ENCODE measurements around the gene GLRX5.

GRCh38 chr14:95516554-95517181 lies 18.2 kb upstream of the GLRX5 start, which contains the start of gene SYNE3:
- no peak for TF ChIP-seq POLR2A (IDR thresholded peaks at IDR 0.05; ENCODE audit: extremely low read depth, insufficient read length)
- no peak for TF ChIP-seq CTCF (IDR thresholded peaks at IDR 0.05; ENCODE audit: low read depth, low read length)
- no peak for TF ChIP-seq MYC (IDR thresholded peaks at IDR 0.05; ENCODE audit: low read depth, low read length)
- TF ChIP-seq, protein P1, sequence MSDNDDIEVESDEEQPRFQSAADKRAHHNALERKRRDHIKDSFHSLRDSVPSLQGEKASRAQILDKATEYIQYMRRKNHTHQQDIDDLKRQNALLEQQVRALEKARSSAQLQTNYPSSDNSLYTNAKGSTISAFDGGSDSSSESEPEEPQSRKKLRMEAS (IDR thresholded peaks at IDR 0.05; ENCODE audit: low read depth, low read length), result no peak

Measured in NB4 (cell line).